ENCODE measurements around the gene EFHD2.

The EFHD2 gene

DNA sequence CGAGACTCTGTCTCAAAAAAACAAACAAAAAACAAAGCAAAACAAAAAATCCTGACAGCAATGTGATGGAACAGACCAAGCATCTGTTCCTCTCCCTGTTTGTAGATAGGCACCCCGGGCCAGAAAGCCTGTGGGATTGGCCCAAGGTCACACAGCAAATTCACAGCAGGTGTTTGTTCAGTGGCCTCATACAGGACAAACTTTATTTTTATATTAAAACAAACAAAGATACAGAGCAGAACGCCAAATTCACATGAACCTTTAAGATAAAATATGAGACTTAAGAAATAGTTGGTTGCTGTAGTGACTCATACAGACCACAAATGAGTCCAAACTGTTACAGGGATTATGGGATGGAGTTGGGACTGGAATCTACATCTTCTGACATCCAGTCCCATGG is 44.6 kb downstream of the EFHD2 start:
- Histone ChIP-seq H3K27ac (replicated peaks; ENCODE audit: low read length) (no peak overlapping the region), H4K8ac (ENCODE audit: low read depth, low read length) (no peak overlapping the region), H2BK5ac (ENCODE audit: low read length) (no peak overlapping the region), H3K4me2 (ENCODE audit: insufficient read depth, low read length, poor library complexity, severe bottlenecking) (no peak overlapping the region), H3K9me3 (replicated peaks in 1 of 2; ENCODE audit: control insufficient read depth in 2 of 2, insufficient read depth in 1 of 2, low read depth in 1 of 2, low read length in 2 of 2) (peaks cover 3 to 6% of the 10 kb centered on the region in 2 donors), H4K91ac (ENCODE audit: low read depth, low read length, poor library complexity) (no peak overlapping the region), H2AFZ (ENCODE audit: low read length) (no peak overlapping the region), H3K27me3 (ENCODE audit: control insufficient read depth in 3 of 3, insufficient read depth in 3 of 3, low read depth in 1 of 3, low read length in 3 of 3) (peaks cover 0 to 14% (median 0%) of the 10 kb centered on the region in 3 experiments), H3K9ac (ENCODE audit: low read depth, low read length, poor library complexity) (no peak overlapping the region), H3K4me1 (ENCODE audit: control insufficient read depth in 2 of 2, insufficient read depth in 1 of 2, low read depth in 1 of 2, low read length in 2 of 2) (no peaks in the 10 kb centered on the region), H3K14ac (ENCODE audit: low read length) (no peak overlapping the region), H3K36me3 (replicated peaks in 1 of 2; ENCODE audit: control insufficient read depth in 2 of 2, insufficient read depth in 2 of 2, low read length in 2 of 2) (no peaks in the 10 kb centered on the region), H3K23ac (ENCODE audit: low read depth, low read length, poor library complexity) (no peak overlapping the region), H2AK5ac (ENCODE audit: low read depth, low read length) (no peak overlapping the region), H3K4me3 (ENCODE audit: low read length in 2 of 2) (no peak overlapping the region), H2BK15ac (ENCODE audit: low read length) (no peak overlapping the region), H3K18ac (ENCODE audit: low read length) (no peak overlapping the region), H3K4ac (ENCODE audit: low read length) (no peak overlapping the region), H2BK120ac (ENCODE audit: low read depth, low read length) (no peak overlapping the region), H2BK12ac (ENCODE audit: low read length) (no peak overlapping the region), H3K79me1 (ENCODE audit: low read depth, low read length) (no peaks in the 10 kb centered on the region)
- WGBS, 2 donors (ENCODE audit: extremely low coverage in 2 of 2, insufficient read length in 2 of 2, insufficient replicate concordance in 1 of 2) = no CpG with 5 or more reads among the region's 3 CpGs
- DNase-seq (ENCODE audit: low spot score) = no peak

DNA sequence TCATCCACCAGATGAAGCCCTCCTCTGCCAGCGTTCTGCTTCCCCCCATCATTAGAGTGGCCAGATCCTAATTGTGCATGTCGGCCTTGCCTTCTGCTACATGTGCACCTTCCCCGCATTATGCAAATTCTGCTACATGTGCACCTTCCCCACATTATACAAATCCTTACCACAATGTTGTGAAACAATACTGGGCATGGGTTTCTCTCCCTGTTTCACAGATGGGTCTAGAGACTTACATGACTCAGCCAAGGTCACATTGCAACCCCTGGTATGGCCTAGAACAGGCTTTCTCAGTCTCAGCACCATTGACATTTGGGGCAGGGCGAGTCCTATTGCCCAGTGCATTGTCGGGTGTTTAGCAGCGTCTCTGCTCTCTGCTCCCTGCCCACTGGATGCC is 45.8 kb downstream of the EFHD2 start:
- H3K4me2 ChIP-seq (ENCODE audit: insufficient read depth, low read length, poor library complexity, severe bottlenecking) = no peak overlapping the region
- H4K91ac ChIP-seq (ENCODE audit: low read depth, low read length, poor library complexity) = no peak overlapping the region
- DNase-seq (ENCODE audit: low spot score) = no peak
- H2AK5ac ChIP-seq (ENCODE audit: low read depth, low read length) = no peak overlapping the region
- H3K18ac ChIP-seq (ENCODE audit: low read length) = no peak overlapping the region
- H3K23ac ChIP-seq (ENCODE audit: low read depth, low read length, poor library complexity) = no peak overlapping the region
- H3K36me3 ChIP-seq (replicated peaks in 1 of 2; ENCODE audit: control insufficient read depth in 2 of 2, insufficient read depth in 2 of 2, low read length in 2 of 2) = no peaks in the 10 kb centered on the region
- H3K79me1 ChIP-seq (ENCODE audit: low read depth, low read length) = no peaks in the 10 kb centered on the region
- no peak overlapping the region for H3K9ac ChIP-seq (ENCODE audit: low read depth, low read length, poor library complexity)
- no peak overlapping the region for H2BK120ac ChIP-seq (ENCODE audit: low read depth, low read length)
- no peaks in the 10 kb centered on the region for H3K4me1 ChIP-seq (ENCODE audit: control insufficient read depth in 2 of 2, insufficient read depth in 1 of 2, low read depth in 1 of 2, low read length in 2 of 2)
- H3K27ac ChIP-seq (replicated peaks; ENCODE audit: low read length) = no peak overlapping the region
- no peak overlapping the region for H2BK15ac ChIP-seq (ENCODE audit: low read length)
- no peak overlapping the region for H3K4me3 ChIP-seq (ENCODE audit: low read length in 2 of 2)
- peaks cover 0 to 14% (median 0%) of the 10 kb centered on the region in 3 experiments for H3K27me3 ChIP-seq (ENCODE audit: control insufficient read depth in 3 of 3, insufficient read depth in 3 of 3, low read depth in 1 of 3, low read length in 3 of 3)
- no peak overlapping the region for H2AFZ ChIP-seq (ENCODE audit: low read length)
- no CpG with 5 or more reads among the region's 6 CpGs for WGBS, 2 donors (ENCODE audit: extremely low coverage in 2 of 2, insufficient read length in 2 of 2, insufficient replicate concordance in 1 of 2)
- no peak overlapping the region for H4K8ac ChIP-seq (ENCODE audit: low read depth, low read length)
- no peak overlapping the region for H3K14ac ChIP-seq (ENCODE audit: low read length)
- H2BK12ac ChIP-seq (ENCODE audit: low read length) = no peak overlapping the region
- H2BK5ac ChIP-seq (ENCODE audit: low read length) = no peak overlapping the region
- H3K9me3 ChIP-seq (replicated peaks in 1 of 2; ENCODE audit: control insufficient read depth in 2 of 2, insufficient read depth in 1 of 2, low read depth in 1 of 2, low read length in 2 of 2) = peaks cover 3 to 4% of the 10 kb centered on the region in 2 donors
- H3K4ac ChIP-seq (ENCODE audit: low read length) = no peak overlapping the region

DNA sequence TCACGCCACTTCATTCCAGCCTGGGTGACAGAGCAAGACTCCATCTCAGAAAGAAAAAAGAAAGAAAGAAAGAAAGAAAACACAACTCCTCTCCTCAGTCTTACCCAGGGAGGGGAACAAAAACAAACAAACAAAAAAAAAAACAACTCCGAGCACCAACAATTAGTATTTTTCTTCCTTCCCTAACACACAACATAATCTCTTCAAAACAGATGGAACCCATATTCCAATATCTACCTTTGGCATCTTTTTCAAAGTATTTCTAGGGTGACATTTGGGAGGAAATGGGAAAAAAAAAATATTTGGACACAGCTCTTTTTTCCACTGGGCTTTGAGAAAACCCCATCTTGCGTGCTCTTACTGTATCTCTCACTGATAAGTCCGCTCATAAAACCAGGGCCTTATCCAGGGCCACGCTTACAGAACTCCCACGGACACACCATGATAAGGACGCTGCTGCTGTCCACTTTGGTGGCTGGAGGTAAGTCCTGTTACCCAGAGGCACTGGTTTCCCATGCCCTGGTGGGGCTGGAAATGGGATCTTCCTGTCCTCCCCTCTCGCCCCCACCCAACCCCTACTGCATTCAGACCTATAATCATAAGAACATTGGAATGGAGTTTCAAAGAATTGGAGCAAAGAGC is 46.7 kb downstream of the EFHD2 start, which contains the start of gene CELA2A:
TSS of gene CELA2A (plus strand) at position 420 of the 642 bp plus-strand sequence. CDS start at position 442, 22 bp downstream.
- peaks cover 0 to 14% (median 0%) of the 10 kb centered on the region in 3 experiments for H3K27me3 ChIP-seq (ENCODE audit: control insufficient read depth in 3 of 3, insufficient read depth in 3 of 3, low read depth in 1 of 3, low read length in 3 of 3)
- H3K27ac ChIP-seq (replicated peaks; ENCODE audit: low read length) = no peak within 1 kb of the TSS
- H3K4ac ChIP-seq (ENCODE audit: low read length) = no peak within 1 kb of the TSS

GRCh38 chr1:15457585-15457984 is 47.9 kb downstream of the EFHD2 start:
- H3K18ac ChIP-seq (ENCODE audit: low read length) = no peak overlapping the region
- no peak for DNase-seq (ENCODE audit: low spot score)
- H3K4ac ChIP-seq (ENCODE audit: low read length) = no peak overlapping the region
- no peak overlapping the region for H2BK12ac ChIP-seq (ENCODE audit: low read length)
- H4K8ac ChIP-seq (ENCODE audit: low read depth, low read length) = no peak overlapping the region
- WGBS, 2 donors (ENCODE audit: extremely low coverage in 2 of 2, insufficient read length in 2 of 2, insufficient replicate concordance in 1 of 2) = no CpG with 5 or more reads among the region's 2 CpGs
- no peak overlapping the region for H3K9ac ChIP-seq (ENCODE audit: low read depth, low read length, poor library complexity)
- no peaks in the 10 kb centered on the region for H3K36me3 ChIP-seq (replicated peaks in 1 of 2; ENCODE audit: control insufficient read depth in 2 of 2, insufficient read depth in 2 of 2, low read length in 2 of 2)
- no peaks in the 10 kb centered on the region for H3K9me3 ChIP-seq (replicated peaks in 1 of 2; ENCODE audit: control insufficient read depth in 2 of 2, insufficient read depth in 1 of 2, low read depth in 1 of 2, low read length in 2 of 2)
- no peak overlapping the region for H3K27ac ChIP-seq (replicated peaks; ENCODE audit: low read length)
- no peak overlapping the region for H2BK120ac ChIP-seq (ENCODE audit: low read depth, low read length)
- no peak overlapping the region for H3K4me3 ChIP-seq (ENCODE audit: low read length in 2 of 2)
- H3K4me2 ChIP-seq (ENCODE audit: insufficient read depth, low read length, poor library complexity, severe bottlenecking) = no peak overlapping the region
- no peak overlapping the region for H3K23ac ChIP-seq (ENCODE audit: low read depth, low read length, poor library complexity)
- no peak overlapping the region for H4K91ac ChIP-seq (ENCODE audit: low read depth, low read length, poor library complexity)
- H3K4me1 ChIP-seq (ENCODE audit: control insufficient read depth in 2 of 2, insufficient read depth in 1 of 2, low read depth in 1 of 2, low read length in 2 of 2) = no peaks in the 10 kb centered on the region
- no peak overlapping the region for H2AFZ ChIP-seq (ENCODE audit: low read length)
- H3K27me3 ChIP-seq (ENCODE audit: control insufficient read depth in 3 of 3, insufficient read depth in 3 of 3, low read depth in 1 of 3, low read length in 3 of 3) = peaks cover 0 to 14% (median 0%) of the 10 kb centered on the region in 3 experiments
- no peak overlapping the region for H2BK15ac ChIP-seq (ENCODE audit: low read length)
- no peak overlapping the region for H2AK5ac ChIP-seq (ENCODE audit: low read depth, low read length)
- H3K79me1 ChIP-seq (ENCODE audit: low read depth, low read length) = no peaks in the 10 kb centered on the region
- H2BK5ac ChIP-seq (ENCODE audit: low read length) = no peak overlapping the region
- no peak overlapping the region for H3K14ac ChIP-seq (ENCODE audit: low read length)

More for the DNA sequence above, 46.7 kb downstream of the EFHD2 start, which contains the start of gene CELA2A:
- Histone ChIP-seq H2AFZ (ENCODE audit: low read length) (no peak within 1 kb of the TSS), H2AK5ac (ENCODE audit: low read depth, low read length) (no peak within 1 kb of the TSS), H3K79me1 (ENCODE audit: low read depth, low read length) (no peaks in the 10 kb centered on the region), H3K4me3 (ENCODE audit: low read length in 2 of 2) (no peak within 1 kb of the TSS), H3K9ac (ENCODE audit: low read depth, low read length, poor library complexity) (no peak within 1 kb of the TSS), H3K9me3 (replicated peaks in 1 of 2; ENCODE audit: control insufficient read depth in 2 of 2, insufficient read depth in 1 of 2, low read depth in 1 of 2, low read length in 2 of 2) (peaks cover 0 to 3% of the 10 kb centered on the region in 2 donors), H2BK120ac (ENCODE audit: low read depth, low read length) (no peak within 1 kb of the TSS), H2BK15ac (ENCODE audit: low read length) (no peak within 1 kb of the TSS), H3K4me2 (ENCODE audit: insufficient read depth, low read length, poor library complexity, severe bottlenecking) (peak within 1 kb of the TSS; percentile 4), H3K23ac (ENCODE audit: low read depth, low read length, poor library complexity) (no peak within 1 kb of the TSS), H4K91ac (ENCODE audit: low read depth, low read length, poor library complexity) (no peak within 1 kb of the TSS), H2BK5ac (ENCODE audit: low read length) (no peak within 1 kb of the TSS), H3K14ac (ENCODE audit: low read length) (no peak within 1 kb of the TSS), H3K18ac (ENCODE audit: low read length) (no peak within 1 kb of the TSS), H3K4me1 (ENCODE audit: control insufficient read depth in 2 of 2, insufficient read depth in 1 of 2, low read depth in 1 of 2, low read length in 2 of 2) (no peaks in the 10 kb centered on the region), H2BK12ac (ENCODE audit: low read length) (no peak within 1 kb of the TSS), H4K8ac (ENCODE audit: low read depth, low read length) (no peak within 1 kb of the TSS), H3K36me3 (replicated peaks in 1 of 2; ENCODE audit: control insufficient read depth in 2 of 2, insufficient read depth in 2 of 2, low read length in 2 of 2) (no peaks in the 10 kb centered on the region)
- no peak for DNase-seq (ENCODE audit: low spot score)
- no CpG with 5 or more reads among the region's 8 CpGs for WGBS, 2 donors (ENCODE audit: extremely low coverage in 2 of 2, insufficient read length in 2 of 2, insufficient replicate concordance in 1 of 2)

Data from neuronal stem cell (in vitro differentiated cells).